CD14-positive monocyte (primary cell): ENCODE data around the gene GASK1A. TPM values are rescaled to one million over a fixed set of nuclear protein-coding genes. Genes with fewer than 3 reads are reported as not detected.

Source experiments
- DNase-seq, 3 donors: peaks; one replicate each; pipeline ENCODE4 v3.0.0-alpha.2; 2011 to 2022
- H2AFZ ChIP-seq: 2 replicates; pipeline ENCODE4 v1.6.0; 2012; ENCODE audit warnings: mild to moderate bottlenecking, low read depth, low read length, inconsistent platforms; ENCODE audit not compliant: insufficient read depth, poor library complexity, severe bottlenecking
- H3K27ac ChIP-seq, 2 donors: 1 replicate in 1 of 2; 2 replicates in 1 of 2; pipeline ENCODE4 v1.5.1; 2012 to 2013; ENCODE audit warnings: low read length in 2 of 2, control low read depth in 1 of 2, inconsistent platforms in 1 of 2, low read depth in 1 of 2, mild to moderate bottlenecking in 1 of 2
- H3K27me3 ChIP-seq, 2 donors: one replicate each; pipeline versions ENCODE4 v1.6.0 to v1.6.1; 2011 to 2013; ENCODE audit warnings: low read length in 2 of 2; ENCODE audit not compliant: control insufficient read depth in 2 of 2, insufficient read depth in 2 of 2
- H3K36me3 ChIP-seq, 2 donors: replicated peaks in 1 of 2; 1 replicate in 1 of 2; 2 replicates in 1 of 2; pipeline versions ENCODE4 v1.5.1 to v1.6.1; 2012 to 2013; ENCODE audit warnings: low read length in 2 of 2, control low read depth in 1 of 2, inconsistent platforms in 1 of 2, mild to moderate bottlenecking in 1 of 2; ENCODE audit not compliant: insufficient read depth in 2 of 2, control insufficient read depth in 1 of 2
- H3K4me1 ChIP-seq, 2 donors: 1 replicate in 1 of 2; 2 replicates in 1 of 2; pipeline versions ENCODE4 v1.5.1 to v1.6.1; 2012 to 2013; ENCODE audit warnings: low read length in 2 of 2, control low read depth in 1 of 2, inconsistent platforms in 1 of 2, mild to moderate bottlenecking in 1 of 2, moderate library complexity in 1 of 2; ENCODE audit not compliant: insufficient read depth in 2 of 2, control insufficient read depth in 1 of 2
- H3K4me2 ChIP-seq: replicated peaks from 2 replicates; pipeline ENCODE3; 2012; ENCODE audit warnings: low read length, moderate library complexity, mild to moderate bottlenecking; ENCODE audit not compliant: poor library complexity, severe bottlenecking; ENCODE audit errors: extremely low read depth
- H3K4me3 ChIP-seq, 3 experiments: fragments of 200-600 bp in 1 of 3; sonication (generic) in 1 of 3; replicated peaks in 1 of 3; 1 replicate in 2 of 3; 2 replicates in 1 of 3; pipeline ENCODE4 v1.5.1; 2011 to 2013; ENCODE audit warnings: low read length in 3 of 3, mild to moderate bottlenecking in 3 of 3, control low read depth in 2 of 3, low read depth in 2 of 3, inconsistent platforms in 1 of 3, moderate library complexity in 1 of 3
- H3K79me2 ChIP-seq: 2 replicates; pipeline ENCODE4 v1.6.0; 2012; ENCODE audit warnings: mild to moderate bottlenecking, control low read depth, inconsistent platforms, low read length, moderate library complexity; ENCODE audit not compliant: insufficient read depth
- H3K9ac ChIP-seq: 2 replicates; pipeline ENCODE4 v1.6.0; 2017; ENCODE audit warnings: low read length, mild to moderate bottlenecking; ENCODE audit not compliant: insufficient read depth, poor library complexity, severe bottlenecking
- H3K9me3 ChIP-seq, 2 donors: replicated peaks in 1 of 2; 1 replicate in 1 of 2; 2 replicates in 1 of 2; pipeline versions ENCODE4 v1.5.1 to v1.6.1; 2012 to 2013; ENCODE audit warnings: low read length in 2 of 2, control low read depth in 1 of 2; ENCODE audit not compliant: control insufficient read depth in 1 of 2, insufficient read depth in 1 of 2
- H4K20me1 ChIP-seq: 2 replicates; pipeline ENCODE4 v1.6.0; 2012; ENCODE audit warnings: mild to moderate bottlenecking, low read length, control low read depth, moderate library complexity; ENCODE audit not compliant: insufficient read depth
- H3K27ac Mint-ChIP-seq, 7 donors: one replicate each; pipeline ENCODE4 v1.8.0; 2020; ENCODE audit warnings: mild to moderate bottlenecking in 7 of 7, mixed read lengths in 7 of 7, moderate library complexity in 6 of 7, inconsistent platforms in 2 of 7
- H3K27me3 Mint-ChIP-seq, 3 donors: one replicate each; pipeline ENCODE4 v1.8.0; 2021 to 2022; ENCODE audit warnings: low read depth in 3 of 3, mild to moderate bottlenecking in 3 of 3, mixed read lengths in 3 of 3, moderate library complexity in 3 of 3, inconsistent platforms in 1 of 3
- H3K36me3 Mint-ChIP-seq, 2 donors: one replicate each; pipeline ENCODE4 v1.8.0; 2020; ENCODE audit warnings: mixed read lengths in 2 of 2, inconsistent platforms in 1 of 2, mild to moderate bottlenecking in 1 of 2
- H3K4me1 Mint-ChIP-seq: one replicate; pipeline ENCODE4 v1.8.0; 2020; ENCODE audit warnings: mild to moderate bottlenecking, mixed read lengths
- H3K4me3 Mint-ChIP-seq, 2 donors: one replicate each; pipeline ENCODE4 v1.8.0; 2020; ENCODE audit warnings: mild to moderate bottlenecking in 2 of 2, mixed read lengths in 2 of 2, moderate library complexity in 1 of 2
- H3K9me3 Mint-ChIP-seq, 7 donors: one replicate each; pipeline ENCODE4 v1.8.0; 2020 to 2022; ENCODE audit warnings: mixed read lengths in 7 of 7, mild to moderate bottlenecking in 6 of 7, moderate library complexity in 6 of 7, inconsistent platforms in 2 of 7
- WGBS: methylation state at CpG from one replicate; pipeline ENCODE4 v1.1.5; 2013; ENCODE audit warnings: missing lambda C conversion rate; ENCODE audit not compliant: insufficient coverage; 5-methylcytosine and 5-hydroxymethylcytosine counted together
- intact Hi-C, 2 donors: fragments of 100-400 bp; cut with micrococcal nuclease; formaldehyde crosslinking; loops; one replicate each; pipeline versions ENCODE4 v1.15.0 to v1.15.1; 2023
- polyA plus RNA-seq, 3 donors: library from polyadenylated mRNA; depleted of rRNA in 1 of 3; unstranded in 2 of 3; stranded (reverse) in 1 of 3; fragments of 300-500 nt in 2 of 3; fragments of >200 nt in 1 of 3; fragmentation: Illumina TruSeq in 2 of 3; gene quantifications; 1 replicate in 2 of 3; 2 replicates in 1 of 3; pipeline ENCODE4 v1.2.3, GENCODE V29; 2012 to 2021
- TF ChIP-seq, protein P1 (sequence below): fragments of 200-600 bp; IDR thresholded peaks from one replicate; pipeline ENCODE4 v1.8.0; 2022; ENCODE audit warnings: antibody characterized with exemption, mild to moderate bottlenecking

GASK1A gene
- polyA plus RNA-seq, 3 donors: 0.13 TPM; not detected in 2

DNA sequence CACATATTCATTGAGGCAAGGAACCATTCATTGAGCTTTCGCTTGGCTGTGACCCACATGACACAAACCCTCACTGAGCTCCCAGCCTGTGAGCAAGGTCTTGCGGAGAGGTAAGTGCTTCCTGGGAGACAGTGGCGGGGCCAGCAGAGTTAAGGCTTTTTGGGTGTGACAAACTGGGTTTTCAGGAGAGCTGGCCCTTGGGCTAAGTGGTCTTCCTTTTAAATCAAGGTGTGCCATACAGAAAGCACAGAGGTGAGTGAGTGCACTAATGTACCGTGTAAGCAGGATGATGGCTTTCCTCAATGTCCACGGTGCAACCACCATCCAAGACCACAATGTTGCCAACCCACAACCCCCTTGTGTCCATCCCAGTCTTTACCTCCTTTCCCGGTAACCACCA is 98.2 kb downstream of the GASK1A start:
- Histone ChIP-seq H3K36me3 (peaks cover 0 to 13% of the 10 kb centered on the region in 2 donors), H3K27ac (no peak overlapping the region), H3K4me2 (no peak overlapping the region), H2AFZ (no peak overlapping the region), H3K4me3 (no peak overlapping the region), H3K4me1 (no peaks in the 10 kb centered on the region), H3K27me3 (no peaks in the 10 kb centered on the region), H4K20me1 (no peaks in the 10 kb centered on the region), H3K79me2 (no peaks in the 10 kb centered on the region), H3K9ac (no peak overlapping the region), H3K9me3 (no peaks in the 10 kb centered on the region)
- Mint-ChIP-seq H3K4me1 (no peaks in the 10 kb centered on the region), H3K27ac (no peak overlapping the region), H3K36me3 (peaks cover 8 to 21% of the 10 kb centered on the region in 2 donors), H3K27me3 (peaks cover 0 to 3% (median 2%) of the 10 kb centered on the region in 3 donors), H3K4me3 (no peak overlapping the region), H3K9me3 (peaks cover 0 to 14% (median 4%) of the 10 kb centered on the region in 7 donors)
- TF ChIP-seq, protein P1, sequence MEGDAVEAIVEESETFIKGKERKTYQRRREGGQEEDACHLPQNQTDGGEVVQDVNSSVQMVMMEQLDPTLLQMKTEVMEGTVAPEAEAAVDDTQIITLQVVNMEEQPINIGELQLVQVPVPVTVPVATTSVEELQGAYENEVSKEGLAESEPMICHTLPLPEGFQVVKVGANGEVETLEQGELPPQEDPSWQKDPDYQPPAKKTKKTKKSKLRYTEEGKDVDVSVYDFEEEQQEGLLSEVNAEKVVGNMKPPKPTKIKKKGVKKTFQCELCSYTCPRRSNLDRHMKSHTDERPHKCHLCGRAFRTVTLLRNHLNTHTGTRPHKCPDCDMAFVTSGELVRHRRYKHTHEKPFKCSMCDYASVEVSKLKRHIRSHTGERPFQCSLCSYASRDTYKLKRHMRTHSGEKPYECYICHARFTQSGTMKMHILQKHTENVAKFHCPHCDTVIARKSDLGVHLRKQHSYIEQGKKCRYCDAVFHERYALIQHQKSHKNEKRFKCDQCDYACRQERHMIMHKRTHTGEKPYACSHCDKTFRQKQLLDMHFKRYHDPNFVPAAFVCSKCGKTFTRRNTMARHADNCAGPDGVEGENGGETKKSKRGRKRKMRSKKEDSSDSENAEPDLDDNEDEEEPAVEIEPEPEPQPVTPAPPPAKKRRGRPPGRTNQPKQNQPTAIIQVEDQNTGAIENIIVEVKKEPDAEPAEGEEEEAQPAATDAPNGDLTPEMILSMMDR: no peak
- DNase-seq: no peak
- WGBS: 95% methylated on average over 2 of the region's 6 CpGs
- intact Hi-C loops: no loop called here

DNA sequence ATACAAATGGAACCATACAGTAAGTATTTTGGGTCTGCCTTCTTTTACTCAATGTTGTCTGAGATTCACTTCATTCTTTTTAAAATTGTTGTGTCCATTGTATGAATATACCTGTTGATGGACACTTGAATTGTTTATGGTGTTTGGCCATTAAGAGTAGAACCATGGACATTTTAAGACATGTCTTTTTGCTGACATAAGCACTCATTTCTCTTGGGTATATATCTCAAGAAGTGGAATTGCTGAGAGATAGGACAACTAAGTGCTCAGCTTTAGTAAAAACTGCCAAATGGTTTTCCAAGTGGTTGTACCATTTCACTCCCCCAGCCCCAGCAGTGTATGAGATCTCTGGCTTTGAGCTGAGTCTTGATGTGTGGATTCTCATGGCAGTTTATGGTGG is 98.6 kb downstream of the GASK1A start:
- Histone ChIP-seq H3K36me3 (peaks cover 0 to 13% of the 10 kb centered on the region in 2 donors), H3K9ac (no peak overlapping the region), H3K79me2 (no peaks in the 10 kb centered on the region), H4K20me1 (no peaks in the 10 kb centered on the region), H2AFZ (no peak overlapping the region), H3K4me3 (no peak overlapping the region), H3K27me3 (no peaks in the 10 kb centered on the region), H3K27ac (no peak overlapping the region), H3K9me3 (no peaks in the 10 kb centered on the region), H3K4me2 (no peak overlapping the region), H3K4me1 (no peaks in the 10 kb centered on the region)
- Mint-ChIP-seq H3K9me3 (peaks cover 3 to 18% (median 4%) of the 10 kb centered on the region in 7 donors), H3K27me3 (peaks cover 0 to 2% (median 2%) of the 10 kb centered on the region in 3 donors), H3K4me3 (no peak overlapping the region), H3K4me1 (no peaks in the 10 kb centered on the region), H3K36me3 (peaks cover 8 to 21% of the 10 kb centered on the region in 2 donors), H3K27ac (no peak overlapping the region)
- TF ChIP-seq, protein P1: no peak
- intact Hi-C loops: no loop called here
- no peak for DNase-seq
